GM12873 (cell line): ENCODE results near the gene FAM110A.

Experiments used
- CTCF ChIP-seq: IDR thresholded peaks from 2 replicates; pipeline ENCODE4 v1.5.1; 2012; ENCODE audit warnings: low read depth, mild to moderate bottlenecking, moderate library complexity, low read length, control low read depth; ENCODE audit not compliant: insufficient read depth; ENCODE audit errors: missing control alignments

FAM110A gene

GRCh38 chr20:813390-813789 lies 20.1 kb upstream of the FAM110A start:
- TF ChIP-seq CTCF, result no peak

GRCh38 chr20:815226-815625 lies 18.3 kb upstream of the FAM110A start:
- no peak for TF ChIP-seq CTCF

- TF ChIP-seq CTCF, result peak; percentile 99
These were observed 17.5 kb upstream of the FAM110A start for GRCh38 chr20:815914-816606.

- no peak for TF ChIP-seq CTCF
These were observed 15.4 kb upstream of the FAM110A start for GRCh38 chr20:818001-818664.

GRCh38 chr20:819680-820322 lies 13.7 kb upstream of the FAM110A start:
- TF ChIP-seq CTCF, result no peak

GRCh38 chr20:820323-820953 lies 13.1 kb upstream of the FAM110A start:
- TF ChIP-seq CTCF, result no peak
